AG04449 (cell line): ENCODE results near the gene ATXN7L1.

ENCODE experiments used
- CTCF ChIA-PET: fragments of 350-600 bp; formaldehyde crosslinking; extraction: SDS; loops from one replicate; lab custom pipeline; 2021; ENCODE audit warnings: antibody characterized with exemption; lab: Yijun Ruan, JAX
- POLR2A ChIA-PET: fragments of 400-600, 350-600 bp; formaldehyde crosslinking; extraction: SDS; loops from one replicate; lab custom pipeline; 2020; ENCODE audit warnings: antibody characterized with exemption, inconsistent platforms; lab: Yijun Ruan, JAX
- DNase-seq: peaks from one replicate; pipeline ENCODE4 v3.0.0-alpha.2; 2010; ENCODE audit warnings: low read depth, low spot score
- H3K4me3 ChIP-seq: 2 replicates; pipeline ENCODE4 v1.5.1; 2011; ENCODE audit warnings: low read depth, mild to moderate bottlenecking, control low read depth, low read length
- CTCF ChIP-seq: IDR thresholded peaks from one replicate; pipeline ENCODE4 v1.5.1; 2011; ENCODE audit warnings: mild to moderate bottlenecking, moderate library complexity, low read length, control low read depth, inconsistent platforms; ENCODE audit not compliant: insufficient read depth; ENCODE audit errors: missing control alignments

The ATXN7L1 gene

DNA sequence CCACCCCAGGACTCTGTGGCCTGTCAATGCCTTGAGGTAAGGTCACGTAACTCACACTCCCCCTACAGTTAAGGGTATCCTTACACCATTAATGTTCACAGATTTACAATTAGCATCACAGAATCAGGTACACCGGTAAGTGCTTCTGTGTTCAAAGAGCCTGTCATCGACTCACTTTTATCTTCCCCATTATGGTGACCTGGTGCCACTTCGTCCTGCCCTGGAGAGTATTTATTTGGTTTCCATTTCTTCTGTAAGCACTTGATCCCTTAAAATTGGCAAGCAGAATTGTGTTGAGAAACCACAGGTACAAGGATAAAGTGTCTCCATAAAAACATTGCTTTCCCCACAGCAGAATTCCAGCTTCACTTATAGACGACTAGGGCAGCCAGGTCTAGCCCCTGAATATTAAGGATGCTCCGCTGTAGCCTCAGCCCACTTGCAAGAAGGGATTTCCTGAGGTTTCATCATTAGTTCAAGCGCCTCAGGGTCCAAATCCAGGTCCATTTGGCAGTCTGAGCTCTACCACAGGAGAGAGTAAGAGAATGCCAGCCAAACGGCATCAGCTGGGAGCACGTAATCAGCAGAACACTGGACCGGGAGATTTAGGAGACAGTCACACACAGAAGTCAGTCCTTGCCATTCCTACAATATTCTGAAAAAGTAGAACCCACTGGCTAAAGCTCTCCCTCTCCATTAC lies 10.1 kb downstream of the ATXN7L1 start:
- TF ChIP-seq CTCF = no peak
- ChIA-PET CTCF (no interaction called here), POLR2A (no interaction called here)
- DNase-seq = no peak
- no peak overlapping the region for H3K4me3 ChIP-seq

GRCh38 chr7:105863876-105864275 lies 12.5 kb downstream of the ATXN7L1 start:
- POLR2A ChIA-PET = no interaction called here
- TF ChIP-seq CTCF = no peak
- no peak overlapping the region for H3K4me3 ChIP-seq
- CTCF ChIA-PET = interaction anchor here (0.9 kb wide), 1 partner anchor 11 kb away, joined by 3 read pairs; no protein-coding TSS in a partner anchor
- DNase-seq = no peak

- CTCF ChIA-PET = interaction anchor here (1.1 kb wide), 1 partner anchor 9 kb away, joined by 3 read pairs; no protein-coding TSS in a partner anchor
- no peak overlapping the region for H3K4me3 ChIP-seq
- no peak for TF ChIP-seq CTCF
- DNase-seq = no peak
- POLR2A ChIA-PET = no interaction called here
Observed at GRCh38 chr7:105862770-105863169, 13.6 kb downstream of the ATXN7L1 start.

DNA sequence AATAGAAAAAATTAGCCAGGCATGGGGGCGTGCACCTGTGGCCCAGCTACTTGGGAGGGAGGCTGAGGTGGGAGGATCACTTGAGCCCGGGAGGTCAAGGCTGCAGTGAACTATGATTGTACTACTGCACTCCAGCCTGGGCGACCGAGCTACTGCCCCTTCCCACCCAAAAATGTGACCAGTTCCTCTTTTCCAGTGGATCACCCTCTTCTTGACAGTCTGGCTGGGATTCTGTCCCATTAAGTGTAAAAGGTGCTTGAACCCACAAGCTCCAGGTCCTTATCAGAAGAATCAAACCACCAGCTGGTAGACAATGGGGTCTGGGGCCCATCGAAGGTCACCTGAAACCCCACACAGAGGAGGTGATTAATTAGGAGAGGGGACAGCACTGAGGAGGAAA lies 14.1 kb downstream of the ATXN7L1 start:
- CTCF ChIA-PET = interaction anchor here (1.1 kb wide), 1 partner anchor 9 kb away, joined by 3 read pairs; no protein-coding TSS in a partner anchor
- TF ChIP-seq CTCF = no peak

DNA sequence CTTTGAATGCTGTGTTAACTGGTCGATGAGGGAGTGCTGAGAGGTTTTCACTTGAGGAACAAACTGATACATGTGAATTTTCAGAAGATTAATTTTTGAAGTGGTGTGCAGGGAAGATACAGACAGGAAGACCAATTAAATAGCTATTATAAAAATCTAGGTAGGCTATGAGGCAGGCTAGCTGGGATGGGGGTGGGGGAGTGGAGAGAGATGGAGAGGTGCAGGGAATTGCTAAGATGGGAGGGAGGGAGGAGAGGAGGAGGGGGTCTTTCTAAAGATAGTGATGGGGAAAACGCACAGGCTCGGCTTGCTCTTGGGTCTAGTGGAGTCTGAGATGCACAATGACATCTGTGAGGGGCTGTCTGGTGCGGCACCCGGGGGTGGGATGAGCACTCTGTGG lies 15.2 kb downstream of the ATXN7L1 start:
- DNase-seq = no peak
- ChIA-PET POLR2A (no interaction called here), CTCF (no interaction called here)
- no peak overlapping the region for H3K4me3 ChIP-seq
- no peak for TF ChIP-seq CTCF

More for the DNA sequence above, 14.1 kb downstream of the ATXN7L1 start:
- no peak overlapping the region for H3K4me3 ChIP-seq
- DNase-seq = no peak
- POLR2A ChIA-PET = no interaction called here

- TF ChIP-seq CTCF = no peak
- no peak for DNase-seq
- no peak overlapping the region for H3K4me3 ChIP-seq
- POLR2A ChIA-PET = no interaction called here
- CTCF ChIA-PET = no interaction called here
Observed at GRCh38 chr7:105860793-105861192, 15.6 kb downstream of the ATXN7L1 start.
